Stimulated activated CD4-positive, alpha-beta T cell treated with anti-CD3 and anti-CD28 coated beads, Interleukin-2, amount 100 ng/mL, for 24 hours (primary cell): ENCODE results near the gene TMEM151A.

Source experiments
- DNase-seq, 2 donors: peaks; one replicate each; pipeline ENCODE4 v3.0.0-alpha.2; 2020

TMEM151A gene

DNA sequence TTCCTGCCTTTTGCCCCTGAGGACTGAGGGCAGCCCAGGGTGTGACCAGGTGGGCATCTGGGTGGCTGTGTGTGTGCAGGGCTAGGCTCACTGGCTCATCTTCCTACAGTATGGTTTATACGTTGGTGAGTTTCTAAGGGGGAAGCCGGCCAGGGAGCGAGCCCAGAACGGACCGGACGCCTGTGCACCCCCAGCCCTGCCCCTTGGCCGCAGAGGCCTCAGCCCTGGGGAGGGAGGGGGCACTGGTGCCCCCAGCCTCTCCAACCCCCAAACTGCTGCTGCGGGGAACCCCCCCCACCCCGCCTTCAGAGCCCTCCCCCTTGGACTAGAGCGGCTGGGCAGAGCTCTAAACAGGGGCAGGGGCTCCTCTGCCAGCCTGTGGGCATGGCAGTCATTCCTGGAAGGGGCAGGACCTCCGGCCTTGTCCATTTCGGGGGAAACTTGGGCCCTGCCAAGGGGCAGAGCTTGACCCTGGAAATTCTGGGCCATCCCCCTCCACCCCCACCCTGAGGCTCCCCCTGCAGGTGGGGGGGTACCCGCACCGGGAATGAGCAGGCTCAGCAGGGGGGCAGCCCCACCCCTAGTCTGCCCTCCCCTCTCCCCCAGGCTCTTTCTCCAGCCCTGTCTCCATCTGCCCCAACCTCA is 8.1 kb upstream of the TMEM151A start:
- DNase-seq, result no peak

DNA sequence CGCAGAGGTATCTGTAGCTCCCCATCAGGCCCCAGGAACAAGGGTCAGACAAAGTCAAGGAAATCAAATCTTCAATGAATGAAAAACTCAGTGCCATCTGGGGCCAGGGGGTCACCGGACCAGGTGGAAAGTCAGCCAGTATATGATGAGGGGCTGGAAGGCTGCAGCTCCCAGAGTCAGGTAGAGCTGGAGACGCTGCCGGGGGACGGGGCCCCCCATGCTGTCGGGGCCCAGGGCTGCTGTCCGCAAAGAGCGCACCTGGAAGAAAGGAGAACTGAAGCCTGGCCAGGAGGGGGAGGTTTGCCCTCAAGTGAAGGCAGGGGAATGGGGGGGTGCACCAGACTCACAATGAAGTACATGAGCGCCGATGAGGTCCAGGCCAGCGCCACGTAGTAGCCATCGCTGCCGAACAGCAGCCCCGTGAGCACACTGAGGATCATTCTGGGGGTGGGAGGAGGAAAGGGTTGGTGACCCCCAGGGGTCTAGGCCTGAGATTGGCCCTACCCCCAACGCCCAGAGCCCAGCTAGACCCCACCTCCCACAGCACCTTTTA is 7.1 kb upstream of the TMEM151A start:
- no peak for DNase-seq

DNA sequence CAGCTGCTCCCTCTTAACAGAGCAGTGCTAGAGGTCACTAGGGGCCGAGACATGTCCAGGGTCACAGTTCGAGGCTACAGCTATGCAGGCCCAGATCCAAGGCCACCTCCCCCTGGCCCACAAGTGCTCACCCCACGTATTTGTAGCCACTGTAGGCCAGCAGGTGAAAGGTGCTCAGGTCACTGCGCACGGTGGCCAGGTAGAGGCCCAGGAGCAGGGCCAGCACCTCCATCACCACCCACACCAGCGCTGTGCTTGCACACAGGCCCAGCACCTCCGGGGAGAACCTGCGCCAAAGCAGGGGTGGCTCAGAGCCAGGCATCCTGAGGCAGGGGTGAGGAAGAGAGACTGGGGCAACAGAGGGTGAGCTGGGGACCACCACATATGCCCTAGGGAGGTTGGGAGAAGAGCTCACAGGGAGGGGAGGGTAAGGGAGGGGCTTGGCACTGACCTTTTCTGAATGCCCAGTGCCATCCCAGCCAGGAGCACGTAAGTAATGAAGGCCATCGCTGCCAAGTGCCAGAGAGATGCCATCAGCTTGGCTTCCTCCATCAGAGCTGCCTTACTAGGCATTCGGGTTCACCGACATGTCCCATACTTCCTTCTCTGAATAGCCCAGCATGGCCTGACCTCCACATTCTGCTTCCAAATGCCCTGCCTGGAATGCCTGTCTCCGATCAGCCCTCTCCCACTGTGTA is 6.3 kb upstream of the TMEM151A start:
- DNase-seq, result no peak

DNA sequence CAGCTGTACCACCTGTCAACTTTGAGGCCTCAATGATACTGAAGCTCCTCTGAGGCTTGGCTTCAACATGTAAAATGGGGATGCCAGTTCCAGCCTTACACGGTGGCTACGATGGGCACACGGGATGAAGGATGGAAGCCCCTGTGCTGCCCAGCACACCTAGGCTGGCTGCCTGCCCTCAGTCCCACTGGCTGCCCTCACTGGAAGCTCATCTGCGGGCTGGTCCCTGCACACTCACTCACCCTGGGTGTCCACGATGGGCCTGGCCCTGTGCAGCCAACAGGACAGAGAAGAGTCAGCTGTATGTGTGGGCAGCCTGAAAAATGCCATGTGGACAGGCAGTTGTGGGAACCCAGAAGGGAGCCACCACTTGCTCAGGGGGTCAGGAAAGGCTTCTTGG is 5.0 kb upstream of the TMEM151A start:
- DNase-seq, result no peak

DNA sequence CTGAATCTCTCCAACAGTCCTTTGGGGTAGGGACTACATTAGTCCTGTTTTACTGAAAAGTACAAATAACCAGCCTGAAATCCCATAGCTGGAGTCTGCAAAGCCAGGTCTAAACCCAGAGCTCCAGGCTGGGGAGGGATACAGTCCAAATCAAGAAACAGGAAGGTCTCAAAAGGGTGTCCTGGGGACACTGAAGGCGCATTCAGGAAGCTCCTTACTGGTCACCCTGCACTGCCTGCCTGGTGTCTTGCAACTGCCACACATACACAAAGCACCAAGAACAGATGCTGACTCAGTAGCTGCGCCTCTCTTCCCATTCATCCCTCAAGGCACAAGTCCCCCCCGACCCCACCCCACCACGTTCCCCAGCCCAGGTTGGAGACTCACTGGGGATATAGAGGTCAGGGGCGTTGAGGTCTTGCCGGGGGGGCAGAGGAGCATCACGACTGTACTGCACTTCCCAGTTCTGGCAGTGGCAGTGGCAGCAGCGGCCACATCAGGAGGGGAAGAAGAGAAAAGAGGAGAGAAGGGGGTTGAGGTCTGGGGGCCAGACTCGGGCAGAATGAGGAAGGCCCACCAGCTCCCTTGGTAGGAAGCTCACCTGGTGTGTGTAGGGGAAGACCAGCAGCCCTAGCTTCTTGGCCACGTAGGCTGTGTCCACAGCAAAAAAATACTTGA is 4.3 kb upstream of the TMEM151A start:
- no peak for DNase-seq

DNA sequence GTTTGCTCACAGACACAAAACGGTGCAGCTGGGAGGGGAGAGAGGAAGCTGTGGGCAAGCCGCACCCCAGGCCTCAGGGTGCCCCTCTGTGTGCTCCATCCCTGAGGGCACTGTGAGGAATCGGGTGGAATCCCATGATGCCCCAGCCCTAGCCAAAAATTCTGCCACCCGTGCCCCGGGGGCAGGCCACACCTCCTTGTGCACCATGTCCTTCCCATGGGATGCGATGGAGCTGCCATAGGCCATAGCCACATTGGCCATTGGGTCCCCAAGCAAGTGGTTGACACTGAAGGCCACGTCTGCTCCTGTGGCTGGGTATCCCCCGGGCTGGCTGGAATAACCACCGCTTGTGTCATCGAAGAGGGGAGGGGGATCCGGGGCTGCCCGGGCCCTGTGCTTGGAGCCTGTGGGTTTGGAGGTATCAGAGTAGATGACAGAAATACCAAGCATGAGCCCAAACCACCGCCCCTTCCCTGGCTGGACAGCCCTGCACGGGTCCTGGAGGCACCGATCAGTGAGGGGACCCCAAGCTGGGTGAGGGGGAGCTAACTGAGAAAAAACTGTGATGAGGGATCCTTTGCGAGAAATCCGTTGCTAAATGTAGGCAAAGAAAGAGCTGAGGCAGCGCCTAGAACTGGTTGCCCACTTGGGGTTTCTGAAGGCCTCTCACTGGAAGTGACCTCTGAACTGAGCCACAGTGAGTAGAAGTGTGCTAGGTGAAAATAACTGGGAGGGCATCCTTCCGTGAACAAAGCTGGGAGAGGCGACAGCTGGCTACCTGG is 3.6 kb upstream of the TMEM151A start:
- DNase-seq, result no peak

DNA sequence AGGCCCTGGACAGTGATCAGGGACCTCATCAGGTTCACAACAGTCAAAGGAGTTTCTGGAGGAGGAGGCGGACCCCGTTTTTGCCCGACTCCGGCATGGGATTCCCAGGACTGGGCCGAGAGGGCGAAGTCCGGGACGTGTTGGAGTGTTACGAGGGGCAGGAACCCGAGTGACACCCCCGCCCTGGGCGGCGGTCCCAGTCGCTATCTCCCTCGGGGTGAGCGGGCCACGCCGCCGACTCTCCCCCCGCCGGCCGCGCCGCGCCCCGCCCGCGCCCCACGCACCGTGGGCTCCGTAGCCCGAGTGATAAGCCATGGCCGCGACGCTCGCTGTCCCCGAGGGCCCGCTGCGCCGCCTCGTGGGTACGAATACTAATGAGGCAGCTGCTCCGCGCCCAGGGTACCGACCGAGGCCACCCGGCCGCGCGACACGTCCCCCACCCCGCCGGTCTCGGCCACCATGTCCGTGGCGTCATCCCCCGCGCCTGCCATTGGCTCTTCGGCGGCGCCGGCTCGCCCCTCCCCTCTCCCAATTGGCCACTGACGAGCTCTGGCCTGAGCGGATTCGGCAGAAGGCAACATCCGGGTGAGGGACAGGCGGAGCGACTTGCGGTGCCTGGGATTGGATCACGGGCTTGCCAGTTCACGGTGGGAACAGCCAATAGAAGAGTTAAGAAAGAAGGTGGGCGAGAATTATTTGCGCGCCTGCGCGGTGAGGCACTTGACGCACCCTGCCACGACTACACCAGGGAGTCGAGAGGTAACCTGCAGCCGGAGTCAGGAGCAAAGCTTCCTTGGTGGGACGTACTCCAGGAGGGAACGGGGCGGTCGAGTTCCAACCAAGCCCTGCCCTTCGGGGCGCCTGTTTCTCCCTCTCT is 2.8 kb upstream of the TMEM151A start, which contains the start of gene YIF1A:
TSS of gene YIF1A (minus strand) at position 473 of the 877 bp plus-strand sequence. CDS start at position 315, 158 bp downstream.
- DNase-seq, result peak; percentile 98

DNA sequence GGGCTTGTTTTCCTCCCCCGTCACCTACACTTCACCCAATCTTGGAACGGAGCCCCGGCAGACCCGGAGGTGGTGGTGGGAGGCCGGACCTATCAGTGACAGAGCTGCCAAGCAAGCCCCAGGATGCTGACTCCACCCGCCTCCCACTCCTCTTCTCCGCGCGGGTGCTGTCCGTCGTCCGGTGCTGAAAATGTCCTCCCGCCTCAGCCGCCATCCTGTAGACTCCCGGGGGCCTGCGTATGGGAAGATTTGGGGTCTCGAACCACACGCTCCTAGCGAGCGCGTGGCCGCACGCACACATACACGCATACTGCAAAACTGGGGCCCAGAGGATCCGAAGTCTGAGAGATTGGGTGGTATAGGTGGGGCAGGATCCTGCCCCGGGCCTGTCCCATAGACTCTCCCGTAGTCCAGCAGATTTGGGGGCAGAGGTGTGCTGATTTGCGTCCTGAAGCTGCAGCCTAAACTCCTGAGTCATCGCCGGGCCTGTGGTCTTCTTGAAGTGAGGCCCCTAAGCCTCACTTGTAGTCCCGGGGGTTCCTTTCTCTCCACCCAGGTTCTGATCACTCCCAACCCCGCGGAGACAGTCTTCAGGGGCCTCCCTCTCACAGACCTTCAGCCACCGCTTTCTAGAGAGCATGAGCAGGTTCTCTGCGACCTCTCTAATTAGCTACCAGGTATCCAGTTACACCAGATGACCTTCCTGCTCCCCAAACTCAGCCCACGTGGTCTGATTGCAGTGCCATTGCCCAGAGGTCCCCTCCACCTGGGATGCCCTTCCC is 2.0 kb upstream of the TMEM151A start:
- peak; percentile 87 to 88 for DNase-seq

DNA sequence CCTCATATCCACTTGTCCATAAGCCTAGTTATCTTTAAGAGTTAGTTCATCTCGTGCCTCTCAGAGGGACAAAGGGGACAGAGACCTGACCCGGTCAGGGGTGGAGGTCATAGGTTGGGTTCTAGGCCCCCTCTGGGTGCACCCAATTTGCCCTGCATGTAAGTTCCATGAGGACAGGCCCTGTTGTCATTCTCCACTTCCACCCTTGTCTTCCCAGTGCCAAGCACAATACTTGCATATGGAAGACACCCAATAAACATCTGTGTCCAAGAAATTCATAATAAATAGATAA is 1.4 kb upstream of the TMEM151A start:
- no peak for DNase-seq

DNA sequence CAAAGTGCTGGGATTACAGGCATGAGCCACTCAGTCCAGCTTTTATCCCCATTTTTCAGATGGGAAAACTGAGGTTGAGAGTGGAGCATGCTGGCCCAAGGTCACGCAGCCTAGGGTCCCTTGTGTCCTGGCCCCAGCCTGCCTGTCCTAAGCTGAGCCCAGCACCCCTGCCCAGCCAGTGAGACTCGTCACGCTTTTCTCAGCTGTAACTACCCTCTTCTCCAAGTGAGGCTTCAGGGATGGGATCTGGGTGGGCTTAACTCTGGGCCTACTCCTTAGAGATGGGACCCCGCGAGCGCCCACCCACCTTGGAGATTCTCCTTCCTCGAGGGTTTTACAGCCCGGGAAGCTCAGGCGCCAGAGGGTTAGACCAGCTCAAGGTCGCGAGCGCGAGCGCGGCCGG is 390 bp upstream of the TMEM151A start:
- DNase-seq, result no peak

DNA sequence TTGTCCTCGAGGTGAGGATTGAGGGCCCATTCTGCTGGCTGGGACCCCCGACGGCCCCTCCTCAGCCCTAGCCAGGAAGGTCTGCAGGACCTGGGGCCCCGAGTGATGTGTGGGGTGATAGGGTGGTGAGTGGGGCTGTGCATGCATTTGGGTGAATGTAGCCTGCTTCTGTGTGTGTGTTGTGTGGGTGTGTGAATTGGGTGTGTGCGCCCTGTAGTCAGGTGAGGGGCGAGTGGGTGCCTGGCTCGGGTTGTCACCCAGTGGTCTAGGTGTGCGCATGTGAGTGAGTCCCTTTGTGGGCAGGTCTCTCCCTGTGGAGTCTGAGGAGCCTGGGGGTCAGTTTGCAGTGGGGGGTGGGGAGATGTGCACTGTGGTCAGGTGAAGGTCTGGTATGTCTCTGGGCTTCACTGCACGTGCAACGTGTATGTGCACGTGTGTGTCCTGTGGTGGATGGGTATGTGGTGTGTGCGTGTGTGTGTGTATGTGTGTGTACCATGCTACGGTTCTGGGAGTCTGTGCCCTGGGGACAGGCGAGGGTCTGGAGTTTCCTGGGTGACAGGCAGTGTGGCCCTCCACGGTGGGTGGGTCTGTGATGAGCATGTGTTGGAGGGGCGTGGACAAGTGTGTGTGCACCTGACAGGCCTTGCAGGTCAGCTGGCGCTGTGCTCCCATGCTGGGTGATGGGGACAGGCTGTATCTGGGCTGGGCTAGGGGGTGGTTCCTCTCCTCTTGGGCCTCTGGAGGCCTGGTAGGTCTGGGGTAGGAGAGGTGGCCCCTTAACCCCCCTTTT is 1.0 kb downstream of the TMEM151A start:
- DNase-seq, result no peak

DNA sequence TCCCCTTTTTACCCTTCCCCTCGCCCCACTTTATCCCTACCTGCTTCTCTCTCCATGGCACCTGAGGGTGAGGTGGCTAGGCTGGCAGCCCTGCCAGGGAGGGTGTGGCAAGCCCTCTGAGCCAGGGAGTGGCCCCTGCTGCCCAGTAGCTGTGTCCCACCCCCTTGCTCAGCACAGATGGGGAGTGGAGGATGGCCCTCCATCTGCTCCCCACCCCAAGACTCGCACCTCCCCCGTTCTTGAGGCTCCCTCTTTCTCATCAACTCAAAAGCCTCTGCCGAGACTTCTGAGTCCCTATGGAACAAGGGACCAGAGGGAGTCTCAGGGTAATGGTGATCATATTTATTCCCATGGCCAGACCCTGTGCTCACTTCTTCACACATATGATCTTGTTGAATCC is 1.7 kb downstream of the TMEM151A start:
- DNase-seq, result no peak

DNA sequence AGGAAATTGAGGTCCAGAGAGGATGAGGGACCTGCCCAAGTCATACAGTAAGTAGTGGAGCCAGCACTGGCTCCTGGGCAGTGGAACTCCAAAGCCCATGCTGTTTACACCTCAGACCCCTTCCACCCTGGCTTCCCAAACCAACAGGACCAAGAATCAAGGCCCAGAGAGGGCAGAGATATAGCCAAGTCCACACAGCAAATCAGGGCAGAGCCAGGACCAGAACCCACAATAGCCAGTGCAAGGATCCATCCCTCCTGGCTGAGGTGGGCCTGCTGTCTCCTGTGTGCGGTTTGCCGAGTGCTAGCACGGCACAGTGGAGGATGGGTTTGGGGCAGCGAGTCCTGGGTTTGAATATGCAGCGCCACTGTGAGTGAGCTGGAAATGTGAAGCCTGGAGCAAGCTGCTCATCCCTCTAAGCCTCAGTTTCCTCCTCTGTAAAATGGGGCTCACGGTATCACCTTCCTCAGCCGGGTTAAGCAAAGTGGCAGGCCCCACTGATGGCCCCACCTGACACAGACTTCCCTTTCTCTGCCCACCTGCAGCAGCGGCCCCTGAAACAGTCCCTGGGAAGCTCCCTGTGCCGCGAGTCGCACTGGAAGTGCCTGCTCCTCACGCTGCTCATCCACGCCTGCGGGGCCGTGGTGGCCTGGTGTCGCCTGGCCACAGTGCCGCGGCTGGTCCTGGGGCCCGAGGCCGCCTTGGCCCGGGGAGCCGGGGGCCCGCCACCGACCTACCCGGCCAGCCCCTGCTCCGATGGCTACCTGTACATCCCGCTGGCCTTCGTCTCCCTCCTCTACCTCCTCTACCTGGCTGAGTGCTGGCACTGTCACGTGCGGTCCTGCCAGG is 2.3 kb downstream of the TMEM151A start:
- no peak for DNase-seq

DNA sequence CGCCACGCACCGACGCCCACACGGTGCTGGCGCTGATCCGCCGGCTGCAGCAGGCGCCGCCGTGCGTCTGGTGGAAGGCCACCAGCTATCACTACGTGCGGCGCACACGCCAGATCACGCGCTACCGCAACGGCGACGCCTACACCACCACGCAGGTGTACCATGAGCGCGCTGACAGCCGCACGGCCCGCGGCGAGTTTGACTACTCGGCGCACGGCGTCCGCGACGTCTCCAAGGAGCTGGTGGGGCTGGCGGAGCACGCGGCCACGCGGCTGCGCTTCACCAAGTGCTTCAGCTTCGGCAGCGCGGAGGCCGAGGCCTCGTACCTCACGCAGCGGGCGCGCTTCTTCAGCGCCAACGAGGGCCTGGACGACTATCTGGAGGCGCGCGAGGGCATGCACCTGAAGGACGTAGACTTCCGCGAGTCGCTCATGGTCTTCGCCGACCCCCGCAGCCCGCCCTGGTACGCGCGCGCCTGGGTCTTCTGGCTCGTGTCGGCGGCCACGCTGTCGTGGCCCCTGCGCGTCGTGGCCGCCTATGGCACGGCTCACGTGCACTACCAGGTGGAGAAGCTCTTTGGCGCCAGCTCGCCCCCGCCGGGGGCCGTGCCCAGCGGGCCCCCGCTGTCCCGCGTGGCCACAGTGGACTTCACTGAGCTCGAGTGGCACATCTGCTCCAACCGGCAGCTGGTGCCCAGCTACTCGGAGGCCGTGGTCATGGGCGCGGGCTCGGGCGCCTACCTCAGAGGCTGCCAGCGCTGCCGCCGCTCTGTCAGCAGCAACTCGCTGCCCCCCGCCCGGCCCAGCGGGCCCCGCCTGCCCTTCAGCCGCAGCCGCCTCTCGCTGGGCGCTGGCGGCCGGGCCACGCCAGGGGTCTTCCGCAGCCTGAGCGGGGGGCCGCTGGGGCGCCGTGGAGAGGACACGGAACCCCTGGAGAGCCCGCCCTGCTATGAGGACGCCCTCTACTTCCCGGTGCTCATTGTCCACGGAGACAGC is 3.2 kb downstream of the TMEM151A start:
- no peak for DNase-seq

DNA sequence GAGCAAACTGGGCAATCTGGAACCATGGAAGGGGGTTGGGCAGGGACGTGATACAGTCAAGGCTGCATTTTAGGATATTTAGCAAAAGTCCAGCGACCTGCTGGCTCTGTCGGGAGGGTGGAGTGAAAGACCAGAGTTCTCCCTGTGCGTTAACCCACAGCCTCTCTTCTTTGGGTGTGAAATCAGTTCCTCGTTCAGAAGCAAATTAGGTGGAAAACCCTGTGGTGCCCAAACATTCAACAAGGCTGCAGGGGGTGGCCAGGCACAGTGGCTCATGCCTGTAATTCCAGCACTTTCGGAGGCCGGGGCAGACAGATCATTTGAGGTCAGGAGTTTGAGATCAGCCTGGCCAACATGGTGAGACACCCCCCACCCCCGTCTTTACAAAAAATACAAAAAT is 5.9 kb downstream of the TMEM151A start:
- no peak for DNase-seq

DNA sequence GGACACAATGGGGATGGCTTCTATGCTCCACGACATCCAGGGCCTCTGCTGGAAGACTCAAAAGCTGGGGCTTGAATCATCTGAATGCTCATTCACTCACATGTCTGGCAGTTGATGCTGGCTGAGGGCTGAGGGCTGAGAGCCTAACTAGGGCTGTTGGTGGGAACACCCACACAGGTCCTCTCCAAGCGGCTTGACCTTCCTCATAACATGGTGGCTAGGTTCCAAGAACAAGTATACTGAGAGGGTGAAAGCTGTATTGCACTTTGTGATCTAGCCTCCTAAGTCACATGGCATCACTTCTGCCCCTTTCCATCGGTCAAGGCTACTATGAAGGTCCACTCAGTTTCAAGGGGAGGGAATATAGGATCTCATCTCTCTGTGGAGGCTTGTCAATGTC is 7.5 kb downstream of the TMEM151A start:
- no peak for DNase-seq

DNA sequence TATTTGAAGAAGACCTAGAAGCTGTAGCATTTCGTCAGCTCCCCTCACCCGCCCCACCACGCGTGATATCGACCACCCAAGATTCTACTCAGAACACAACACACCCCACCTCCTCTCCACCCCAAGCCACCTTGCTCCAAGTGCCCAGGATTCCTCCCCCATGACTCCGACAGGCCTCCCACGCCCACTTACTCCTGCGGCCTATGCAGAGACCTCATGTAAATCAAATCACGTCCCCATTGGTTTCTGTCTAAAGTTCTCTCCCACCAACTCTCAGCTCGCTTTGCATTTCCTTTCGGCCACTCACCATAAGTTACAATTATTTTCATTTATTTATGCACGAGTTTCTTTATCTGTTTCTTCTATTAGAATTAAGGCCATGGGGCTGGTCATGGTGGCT is 11.0 kb downstream of the TMEM151A start:
- DNase-seq, result no peak

DNA sequence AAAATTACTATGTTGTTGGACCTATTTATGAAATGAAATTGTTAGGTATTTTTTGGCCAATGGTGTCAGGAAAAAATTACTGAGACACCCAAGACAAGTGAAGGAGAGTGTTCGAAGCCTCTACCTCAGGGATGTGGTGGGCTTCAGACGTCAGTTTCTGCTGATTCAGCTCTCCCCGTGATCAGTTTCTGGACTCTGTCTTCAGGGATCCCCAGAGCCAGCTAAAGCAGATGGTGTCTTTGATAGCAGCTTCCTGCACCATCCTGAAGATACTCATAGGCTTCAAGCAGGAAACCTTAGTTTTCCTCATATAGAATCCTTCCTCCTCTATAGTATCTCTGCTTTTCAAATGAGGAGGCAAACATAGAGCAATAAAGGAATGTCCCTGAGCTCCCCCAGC is 17.8 kb downstream of the TMEM151A start:
- no peak for DNase-seq
